Middle frontal gyrus (tissue), 1 donor: ENCODE measurements around the gene LTBP3.

Experiments used
- DNase-seq: peaks from one replicate; pipeline ENCODE4 v3.0.0-alpha.2; 2015; ENCODE audit warnings: low spot score; ENCODE audit errors: extremely low spot score

The LTBP3 gene

GRCh38 chr11:65558002-65558929, at the start of gene LTBP3:
Gene LTBP3 (minus strand): TSS chr11:65558359. CDS start chr11:65557959, 400 bp downstream.
- DNase-seq: peak; percentile 84

GRCh38 chr11:65606876-65607613, 48.9 kb upstream of the LTBP3 start:
- peak; percentile 87 for DNase-seq

GRCh38 chr11:65604258-65604657, 46.1 kb upstream of the LTBP3 start:
- DNase-seq: no peak

GRCh38 chr11:65599955-65600246, 41.7 kb upstream of the LTBP3 start:
- no peak for DNase-seq

- DNase-seq: no peak
These were observed 41.2 kb upstream of the LTBP3 start for GRCh38 chr11:65599216-65599954.

DNA sequence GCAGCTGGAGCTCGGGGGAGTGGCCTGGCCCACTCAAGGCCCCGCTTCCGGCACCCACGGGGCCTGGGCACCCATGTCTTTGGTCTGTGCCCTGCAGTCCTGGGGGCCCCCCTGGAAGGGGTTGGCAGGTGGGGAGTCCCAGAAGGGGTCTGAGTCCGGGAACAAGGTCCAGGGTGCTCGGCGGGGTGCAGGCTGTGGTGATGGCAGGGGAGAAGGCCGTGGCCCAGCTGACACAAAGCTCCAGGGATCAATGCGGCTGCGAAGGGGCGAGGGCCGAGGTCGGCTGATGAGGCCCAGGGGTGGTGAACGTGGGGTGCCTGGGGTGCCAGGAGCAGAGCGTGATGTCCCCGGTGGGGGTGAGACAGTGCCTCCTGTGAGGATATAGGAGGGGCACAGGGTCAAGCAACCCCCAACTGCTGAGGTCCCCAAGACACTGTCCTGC, 40.1 kb upstream of the LTBP3 start:
- no peak for DNase-seq

- DNase-seq: no peak
These were observed 38.4 kb upstream of the LTBP3 start for GRCh38 chr11:65596520-65596919.

- DNase-seq: no peak
These were observed 37.6 kb upstream of the LTBP3 start, which contains the start of gene KCNK7 for GRCh38 chr11:65595543-65596281. Gene KCNK7 (minus strand): TSS chr11:65595800. CDS start chr11:65595772, 28 bp downstream.

- no peak for DNase-seq
These were observed 37.0 kb upstream of the LTBP3 start for GRCh38 chr11:65595131-65595530.

GRCh38 chr11:65593518-65594414, 35.6 kb upstream of the LTBP3 start:
- no peak for DNase-seq

DNA sequence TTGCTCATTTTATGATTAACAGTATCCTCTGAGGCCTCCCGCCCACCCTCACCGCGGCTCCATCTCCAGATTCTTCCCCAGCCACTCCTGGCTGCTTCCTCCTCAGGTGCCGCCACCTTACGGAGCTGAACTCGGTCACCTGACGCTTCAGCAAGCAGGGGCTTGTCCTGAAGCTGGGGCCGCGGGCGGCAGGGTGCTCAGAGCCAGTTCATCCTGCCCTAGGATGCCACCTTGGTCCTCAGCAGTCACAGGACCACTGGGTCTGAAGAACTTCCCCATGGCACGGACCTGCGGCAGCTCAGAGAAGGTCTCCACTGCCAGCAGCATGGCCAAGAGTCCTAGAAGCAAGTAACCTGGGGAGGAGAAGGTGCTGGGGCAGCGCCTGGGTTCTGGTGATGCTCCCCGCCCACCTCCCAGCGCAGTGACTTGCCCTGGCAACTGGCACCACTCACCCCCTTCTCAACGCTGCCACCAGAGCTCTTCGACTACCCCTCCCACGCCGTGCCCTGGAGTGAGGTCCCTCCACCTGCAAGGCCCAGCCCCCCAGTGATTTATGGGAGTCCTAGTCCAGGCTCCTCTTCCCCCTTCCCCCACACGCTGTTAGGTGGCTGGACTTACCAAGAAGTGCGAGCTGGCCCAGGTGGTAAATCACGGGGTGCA, 34.8 kb upstream of the LTBP3 start:
- no peak for DNase-seq

DNA sequence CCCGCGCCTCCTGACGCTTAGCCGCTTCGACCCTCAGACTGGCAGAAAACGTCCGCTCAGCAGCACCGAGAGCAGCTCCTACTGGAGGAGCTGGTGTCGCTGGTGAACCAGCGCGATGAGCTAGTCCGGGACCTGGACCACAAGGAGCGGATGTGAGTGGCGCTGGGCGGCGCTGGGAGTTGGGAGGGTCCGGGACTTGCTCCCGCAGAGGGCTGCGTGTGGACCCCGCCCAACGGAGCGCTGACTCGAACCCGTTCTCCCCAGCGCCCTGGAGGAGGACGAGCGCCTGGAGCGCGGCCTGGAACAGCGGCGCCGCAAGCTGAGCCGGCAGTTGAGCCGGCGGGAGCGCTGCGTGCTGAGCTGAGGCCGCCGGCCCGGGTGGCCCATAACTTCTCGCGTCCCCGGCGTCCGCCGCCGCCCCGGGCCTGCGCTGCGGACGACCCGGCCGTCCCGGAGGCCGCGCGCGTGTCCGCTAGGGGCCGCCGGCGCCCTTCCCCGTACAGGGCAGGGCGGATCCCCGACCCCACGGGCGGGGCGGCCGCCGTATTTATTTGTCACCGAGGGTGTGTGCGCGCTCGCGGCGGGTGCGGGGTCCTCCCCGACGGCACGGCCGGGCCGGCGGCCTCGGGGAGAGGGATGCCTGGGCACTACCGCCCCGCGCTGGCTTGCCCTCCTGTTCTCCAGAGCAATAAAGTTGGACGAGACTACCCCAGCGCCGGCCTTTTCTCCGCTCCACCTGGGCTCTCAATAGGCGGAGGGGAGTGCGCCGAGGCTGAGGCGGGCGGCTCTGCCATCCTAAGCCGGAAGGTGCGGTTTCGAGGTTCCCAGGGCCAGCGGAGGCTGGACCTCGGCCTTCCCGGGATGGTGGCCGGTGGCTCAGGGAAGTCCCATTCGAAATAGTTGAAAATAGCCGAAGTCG, 34.0 kb upstream of the LTBP3 start:
- DNase-seq: no peak

- DNase-seq: no peak
These were observed 32.1 kb upstream of the LTBP3 start for GRCh38 chr11:65590240-65590738.

DNA sequence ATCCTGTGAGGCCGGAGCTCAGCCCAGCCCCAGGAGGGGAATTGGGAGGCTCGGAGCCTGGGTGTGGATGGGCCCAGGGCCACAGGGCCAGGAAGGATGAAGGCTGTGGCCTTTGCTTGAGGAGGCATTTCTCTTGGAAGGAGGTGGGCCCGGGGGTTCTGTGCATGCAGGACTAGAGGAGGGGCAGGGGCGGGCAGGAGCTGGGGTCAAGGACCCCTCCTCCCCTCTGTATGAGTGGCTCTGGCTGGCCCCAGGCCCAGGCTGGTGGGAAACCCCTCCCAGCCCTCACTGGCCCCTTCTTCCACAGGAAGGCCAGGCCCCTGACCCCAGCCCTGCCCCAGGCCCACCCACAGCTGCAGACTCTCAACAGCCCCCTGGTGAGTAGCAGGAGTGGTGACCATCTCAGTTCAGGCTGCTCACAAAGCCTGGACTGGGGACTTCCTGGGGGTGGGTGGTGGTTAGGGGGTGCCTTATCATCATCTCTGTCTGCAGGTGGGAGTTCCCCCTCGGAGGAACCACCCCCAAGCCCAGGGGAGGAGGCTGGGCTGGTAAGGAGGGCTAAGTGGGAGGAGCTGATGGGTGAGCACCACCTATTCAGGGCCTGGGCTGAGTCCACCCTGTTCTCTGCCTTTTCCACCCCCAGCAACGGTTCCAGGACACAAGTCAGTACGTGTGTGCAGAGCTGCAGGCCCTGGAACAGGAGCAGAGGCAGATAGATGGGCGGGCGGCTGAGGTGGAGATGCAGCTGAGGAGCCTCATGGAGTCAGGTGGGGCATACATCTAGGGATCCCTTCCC, 31.5 kb upstream of the LTBP3 start:
- DNase-seq: no peak

DNA sequence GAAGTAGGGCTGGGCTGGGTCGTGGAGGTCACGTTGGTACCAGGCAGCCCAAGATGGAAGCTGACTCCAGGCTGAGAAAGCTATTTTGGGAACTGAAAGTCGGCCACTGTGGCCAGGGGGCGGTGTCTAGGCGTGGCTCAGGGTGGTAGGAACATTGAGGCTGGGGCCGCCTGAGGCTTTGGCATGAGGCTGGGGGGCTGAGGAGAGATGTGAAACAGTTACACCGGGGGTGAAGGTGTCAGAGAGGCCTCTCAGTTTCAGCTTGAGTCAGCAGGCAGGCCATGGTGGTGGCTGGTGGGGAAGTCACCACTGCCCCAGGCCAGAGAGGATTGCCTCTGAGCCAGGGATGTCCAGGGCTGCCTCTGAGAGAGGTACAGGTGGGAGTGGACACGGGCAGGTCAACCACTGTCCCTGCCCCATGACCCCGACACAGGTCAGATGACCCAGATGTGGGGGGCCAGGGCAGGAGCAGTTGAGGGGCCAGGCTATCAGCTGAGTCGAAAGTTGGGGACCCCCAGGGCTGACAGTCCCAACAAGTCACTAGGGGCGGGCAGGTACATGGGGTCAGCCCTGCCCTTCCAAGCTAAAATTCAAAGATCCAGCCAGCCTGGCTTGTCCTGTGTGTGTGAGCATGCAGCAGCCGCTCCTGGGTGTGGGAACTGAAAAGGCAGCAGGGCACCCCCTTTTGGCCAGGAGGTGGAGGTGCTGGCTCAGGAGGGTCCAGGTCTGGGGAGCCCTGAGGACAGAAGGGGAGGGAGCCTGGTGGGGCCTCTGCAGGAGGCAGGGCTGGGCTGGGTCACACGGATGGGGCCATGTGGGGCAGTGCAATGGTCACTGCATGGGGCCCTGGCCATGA, 30.3 kb upstream of the LTBP3 start:
- no peak for DNase-seq

DNA sequence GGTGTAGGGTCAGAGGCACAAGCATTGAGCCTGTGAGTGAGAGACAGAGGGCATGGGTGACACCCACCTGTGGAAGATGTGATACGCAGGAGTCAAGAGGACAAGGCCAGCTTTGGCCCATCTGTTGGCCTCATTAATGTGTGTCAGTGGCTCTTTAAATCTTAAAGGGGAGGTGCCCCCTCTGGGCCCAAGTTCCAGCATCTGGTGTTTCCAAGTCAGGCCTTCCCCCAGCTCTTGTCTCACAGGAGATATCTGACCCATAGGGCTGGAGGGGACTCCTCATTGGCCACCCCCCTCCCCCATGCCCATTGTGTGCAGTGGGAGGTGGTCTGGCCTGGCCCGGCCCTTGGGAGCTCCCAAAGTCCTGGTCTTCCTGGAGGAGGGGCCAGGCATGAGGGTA, 28.5 kb upstream of the LTBP3 start:
- no peak for DNase-seq

GRCh38 chr11:65586247-65586630, 28.1 kb upstream of the LTBP3 start:
- no peak for DNase-seq
